Activated CD4-positive, alpha-beta T cell treated with anti-CD3 and anti-CD28 coated beads, Interleukin-2, amount 50 U/mL, for 24 hours (primary cell): ENCODE results near the gene SHISA6.
"Not testable (repeated sequence)": the region's sequence is repeated elsewhere in the genome, so short reads cannot be mapped to it uniquely, and the experiment has no call there.

Experiments used
- DNase-seq, 2 donors: peaks; one replicate each; pipeline ENCODE4 v3.0.0-alpha.2; 2020; ENCODE audit warnings: low read depth in 1 of 2, low spot score in 1 of 2

The SHISA6 gene

GRCh38 chr17:11302401-11303186, 61.6 kb downstream of the SHISA6 start:
- no peak for DNase-seq

GRCh38 chr17:11303773-11304394, 62.9 kb downstream of the SHISA6 start:
- DNase-seq: no peak

GRCh38 chr17:11304568-11304967, 63.6 kb downstream of the SHISA6 start:
- DNase-seq: no peak

GRCh38 chr17:11305524-11305923, 64.5 kb downstream of the SHISA6 start:
- DNase-seq: no peak

GRCh38 chr17:11308531-11308930, 67.5 kb downstream of the SHISA6 start:
- DNase-seq: no peak

GRCh38 chr17:11309033-11309432, 68.0 kb downstream of the SHISA6 start:
- no peak for DNase-seq

- DNase-seq: no peak
Observed at GRCh38 chr17:11309850-11310249, 68.8 kb downstream of the SHISA6 start.

- DNase-seq: not testable (repeated sequence)
Observed at GRCh38 chr17:11316451-11316850, 75.4 kb downstream of the SHISA6 start.

- DNase-seq: no peak
Observed at GRCh38 chr17:11318207-11318606, 77.2 kb downstream of the SHISA6 start.

- no peak for DNase-seq
Observed at GRCh38 chr17:11319894-11320293, 78.9 kb downstream of the SHISA6 start.

- no peak for DNase-seq
Observed at GRCh38 chr17:11324021-11324420, 83.0 kb downstream of the SHISA6 start.

- no peak for DNase-seq
Observed at GRCh38 chr17:11324846-11325420, 83.9 kb downstream of the SHISA6 start.

- DNase-seq: no peak
Observed at GRCh38 chr17:11326492-11326891, 85.5 kb downstream of the SHISA6 start.

- no peak for DNase-seq
Observed at GRCh38 chr17:11328770-11329169, 87.8 kb downstream of the SHISA6 start.

- no peak for DNase-seq
Observed at GRCh38 chr17:11330006-11330405, 89.0 kb downstream of the SHISA6 start.

- no peak for DNase-seq
Observed at GRCh38 chr17:11330826-11331225, 89.8 kb downstream of the SHISA6 start.

- DNase-seq: no peak
Observed at GRCh38 chr17:11331547-11332513, 90.8 kb downstream of the SHISA6 start.

- DNase-seq: no peak
Observed at GRCh38 chr17:11332706-11333105, 91.7 kb downstream of the SHISA6 start.

- no peak for DNase-seq
Observed at GRCh38 chr17:11334493-11334892, 93.5 kb downstream of the SHISA6 start.

- no peak for DNase-seq
Observed at GRCh38 chr17:11336290-11336689, 95.3 kb downstream of the SHISA6 start.

- DNase-seq: no peak
Observed at GRCh38 chr17:11340803-11341202, 99.8 kb downstream of the SHISA6 start.
